K562 (cell line): ENCODE results near the gene GJB2.
"Not testable (repeated sequence)": the region's sequence is repeated elsewhere in the genome, so short reads cannot be mapped to it uniquely, and the experiment has no call there.

Experiments used
- CEBPB ChIP-seq: fragments of 450-650 bp; IDR thresholded peaks from 2 replicates; pipeline ENCODE4 v1.6.1; 2016; ENCODE audit warnings: missing genetic modification characterization, missing compliant biosample characterization
- FOXK1 ChIP-seq: sonication (generic); formaldehyde crosslinking; IDR thresholded peaks from 2 replicates; pipeline ENCODE4 v1.8.0; 2022; ENCODE audit warnings: missing genetic modification reagents, mild to moderate bottlenecking, borderline replicate concordance
- MAFK ChIP-seq: IDR thresholded peaks from 2 replicates; pipeline ENCODE4 v1.6.1; 2011; ENCODE audit warnings: low read length, improper control_type of control experiment
- POLR2AphosphoS2 ChIP-seq: IDR thresholded peaks from 2 replicates; pipeline ENCODE4 v1.6.1; 2012; ENCODE audit warnings: low read length, improper control_type of control experiment
- RAD21 ChIP-seq, 2 experiments: fragments of 250-450 bp in 1 of 2; fragments of 450-650 bp in 1 of 2; sonication (Bioruptor Pico) in 1 of 2; formaldehyde crosslinking in 1 of 2; IDR thresholded peaks in 1 of 2; conservative IDR thresholded peaks in 1 of 2; 2 replicates each; pipeline versions ENCODE4 v1.4.0 to v1.8.0; 2020 to 2022; ENCODE audit warnings: mild to moderate bottlenecking in 2 of 2, moderate library complexity in 1 of 2
- TRIM28 ChIP-seq: fragments of 450-650 bp; IDR thresholded peaks from 2 replicates; pipeline ENCODE4 v1.6.1; 2017
- XRCC5 ChIP-seq: fragments of 200-400 bp; formaldehyde crosslinking; IDR thresholded peaks from 2 replicates; pipeline ENCODE4 v1.6.1; 2017; ENCODE audit warnings: low read depth, mild to moderate bottlenecking, low read length
- YY1 ChIP-seq, 3 experiments: IDR thresholded peaks; 2 replicates each; pipeline ENCODE4 v1.6.1; 2011; ENCODE audit warnings: low read length in 2 of 3, mild to moderate bottlenecking in 2 of 3, moderate library complexity in 2 of 3, borderline replicate concordance in 1 of 3, control low read depth in 1 of 3, low read depth in 1 of 3; ENCODE audit not compliant: insufficient read depth in 3 of 3, insufficient replicate concordance in 2 of 3, control insufficient read depth in 1 of 3, insufficient read length in 1 of 3; ENCODE audit errors: extremely low read depth in 1 of 3
- TF ChIP-seq, protein P1 (sequence below): sonication (generic); formaldehyde crosslinking; IDR thresholded peaks from 2 replicates; pipeline ENCODE4 v1.9.0; 2022; ENCODE audit warnings: mild to moderate bottlenecking, missing genetic modification reagents
- TF ChIP-seq, protein P2 (sequence below): fragments of 250-450 bp; sonication (Bioruptor Pico); IDR thresholded peaks from 2 replicates; pipeline ENCODE4 v1.4.0; 2020; ENCODE audit warnings: mild to moderate bottlenecking
- TF ChIP-seq, protein P3 (sequence below): fragments of 250-450 bp; sonication (Bioruptor Pico); IDR thresholded peaks from 2 replicates; pipeline ENCODE4 v1.8.0; 2022; ENCODE audit warnings: inconsistent platforms, mild to moderate bottlenecking, moderate library complexity, borderline replicate concordance
- TF ChIP-seq, protein P4 (sequence below): fragments of 200-600 bp; sonication (generic); IDR thresholded peaks from one replicate; pipeline ENCODE4 v1.6.1; 2012; ENCODE audit warnings: mild to moderate bottlenecking, low read depth, low read length, inconsistent platforms

DNA sequence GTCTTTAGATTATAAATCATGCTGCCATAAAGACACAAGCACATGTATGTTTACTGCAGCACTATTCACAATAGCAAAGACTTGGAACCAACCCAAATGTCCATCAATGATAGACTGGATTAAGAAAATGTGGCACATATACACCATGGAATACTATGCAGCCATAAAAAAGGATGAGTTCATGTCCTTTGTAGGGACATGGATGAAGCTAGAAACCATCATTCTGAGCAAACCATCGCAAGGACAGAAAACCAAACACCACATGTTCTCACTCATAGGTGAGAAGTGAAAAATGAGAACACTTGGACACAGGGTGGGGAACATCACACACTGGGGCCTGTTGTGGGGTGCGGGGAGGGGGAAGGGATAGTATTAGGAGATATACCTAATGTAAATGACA lies 39.4 kb downstream of the GJB2 start:
- TF ChIP-seq POLR2AphosphoS2; MAFK; YY1 (IDR thresholded peaks at IDR 0.05; ENCODE audit: borderline replicate concordance in 1 of 3, control insufficient read depth in 1 of 3, extremely low read depth in 1 of 3, insufficient read depth in 3 of 3, insufficient read length in 1 of 3, insufficient replicate concordance in 2 of 3, low read depth in 1 of 3, low read length in 2 of 3); RAD21 (CRISPR knock-in tag; conservative IDR thresholded peaks at IDR 0.05 in 1 of 2, IDR thresholded peaks at IDR 0.05 in 1 of 2); XRCC5; FOXK1 (CRISPR knock-in tag); CEBPB (tag); TRIM28: not testable (repeated sequence)
- TF ChIP-seq, protein P1, sequence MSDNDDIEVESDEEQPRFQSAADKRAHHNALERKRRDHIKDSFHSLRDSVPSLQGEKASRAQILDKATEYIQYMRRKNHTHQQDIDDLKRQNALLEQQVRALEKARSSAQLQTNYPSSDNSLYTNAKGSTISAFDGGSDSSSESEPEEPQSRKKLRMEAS (CRISPR knock-in tag), result not testable (repeated sequence)
- TF ChIP-seq, protein P2, sequence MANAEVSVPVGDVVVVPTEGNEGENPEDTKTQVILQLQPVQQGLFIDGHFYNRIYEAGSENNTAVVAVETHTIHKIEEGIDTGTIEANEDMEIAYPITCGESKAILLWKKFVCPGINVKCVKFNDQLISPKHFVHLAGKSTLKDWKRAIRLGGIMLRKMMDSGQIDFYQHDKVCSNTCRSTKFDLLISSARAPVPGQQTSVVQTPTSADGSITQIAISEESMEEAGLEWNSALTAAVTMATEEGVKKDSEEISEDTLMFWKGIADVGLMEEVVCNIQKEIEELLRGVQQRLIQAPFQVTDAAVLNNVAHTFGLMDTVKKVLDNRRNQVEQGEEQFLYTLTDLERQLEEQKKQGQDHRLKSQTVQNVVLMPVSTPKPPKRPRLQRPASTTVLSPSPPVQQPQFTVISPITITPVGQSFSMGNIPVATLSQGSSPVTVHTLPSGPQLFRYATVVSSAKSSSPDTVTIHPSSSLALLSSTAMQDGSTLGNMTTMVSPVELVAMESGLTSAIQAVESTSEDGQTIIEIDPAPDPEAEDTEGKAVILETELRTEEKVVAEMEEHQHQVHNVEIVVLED (CRISPR knock-in tag), result not testable (repeated sequence)
- TF ChIP-seq, protein P3, sequence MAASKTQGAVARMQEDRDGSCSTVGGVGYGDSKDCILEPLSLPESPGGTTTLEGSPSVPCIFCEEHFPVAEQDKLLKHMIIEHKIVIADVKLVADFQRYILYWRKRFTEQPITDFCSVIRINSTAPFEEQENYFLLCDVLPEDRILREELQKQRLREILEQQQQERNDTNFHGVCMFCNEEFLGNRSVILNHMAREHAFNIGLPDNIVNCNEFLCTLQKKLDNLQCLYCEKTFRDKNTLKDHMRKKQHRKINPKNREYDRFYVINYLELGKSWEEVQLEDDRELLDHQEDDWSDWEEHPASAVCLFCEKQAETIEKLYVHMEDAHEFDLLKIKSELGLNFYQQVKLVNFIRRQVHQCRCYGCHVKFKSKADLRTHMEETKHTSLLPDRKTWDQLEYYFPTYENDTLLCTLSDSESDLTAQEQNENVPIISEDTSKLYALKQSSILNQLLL (CRISPR knock-in tag), result not testable (repeated sequence)
- TF ChIP-seq, protein P4, sequence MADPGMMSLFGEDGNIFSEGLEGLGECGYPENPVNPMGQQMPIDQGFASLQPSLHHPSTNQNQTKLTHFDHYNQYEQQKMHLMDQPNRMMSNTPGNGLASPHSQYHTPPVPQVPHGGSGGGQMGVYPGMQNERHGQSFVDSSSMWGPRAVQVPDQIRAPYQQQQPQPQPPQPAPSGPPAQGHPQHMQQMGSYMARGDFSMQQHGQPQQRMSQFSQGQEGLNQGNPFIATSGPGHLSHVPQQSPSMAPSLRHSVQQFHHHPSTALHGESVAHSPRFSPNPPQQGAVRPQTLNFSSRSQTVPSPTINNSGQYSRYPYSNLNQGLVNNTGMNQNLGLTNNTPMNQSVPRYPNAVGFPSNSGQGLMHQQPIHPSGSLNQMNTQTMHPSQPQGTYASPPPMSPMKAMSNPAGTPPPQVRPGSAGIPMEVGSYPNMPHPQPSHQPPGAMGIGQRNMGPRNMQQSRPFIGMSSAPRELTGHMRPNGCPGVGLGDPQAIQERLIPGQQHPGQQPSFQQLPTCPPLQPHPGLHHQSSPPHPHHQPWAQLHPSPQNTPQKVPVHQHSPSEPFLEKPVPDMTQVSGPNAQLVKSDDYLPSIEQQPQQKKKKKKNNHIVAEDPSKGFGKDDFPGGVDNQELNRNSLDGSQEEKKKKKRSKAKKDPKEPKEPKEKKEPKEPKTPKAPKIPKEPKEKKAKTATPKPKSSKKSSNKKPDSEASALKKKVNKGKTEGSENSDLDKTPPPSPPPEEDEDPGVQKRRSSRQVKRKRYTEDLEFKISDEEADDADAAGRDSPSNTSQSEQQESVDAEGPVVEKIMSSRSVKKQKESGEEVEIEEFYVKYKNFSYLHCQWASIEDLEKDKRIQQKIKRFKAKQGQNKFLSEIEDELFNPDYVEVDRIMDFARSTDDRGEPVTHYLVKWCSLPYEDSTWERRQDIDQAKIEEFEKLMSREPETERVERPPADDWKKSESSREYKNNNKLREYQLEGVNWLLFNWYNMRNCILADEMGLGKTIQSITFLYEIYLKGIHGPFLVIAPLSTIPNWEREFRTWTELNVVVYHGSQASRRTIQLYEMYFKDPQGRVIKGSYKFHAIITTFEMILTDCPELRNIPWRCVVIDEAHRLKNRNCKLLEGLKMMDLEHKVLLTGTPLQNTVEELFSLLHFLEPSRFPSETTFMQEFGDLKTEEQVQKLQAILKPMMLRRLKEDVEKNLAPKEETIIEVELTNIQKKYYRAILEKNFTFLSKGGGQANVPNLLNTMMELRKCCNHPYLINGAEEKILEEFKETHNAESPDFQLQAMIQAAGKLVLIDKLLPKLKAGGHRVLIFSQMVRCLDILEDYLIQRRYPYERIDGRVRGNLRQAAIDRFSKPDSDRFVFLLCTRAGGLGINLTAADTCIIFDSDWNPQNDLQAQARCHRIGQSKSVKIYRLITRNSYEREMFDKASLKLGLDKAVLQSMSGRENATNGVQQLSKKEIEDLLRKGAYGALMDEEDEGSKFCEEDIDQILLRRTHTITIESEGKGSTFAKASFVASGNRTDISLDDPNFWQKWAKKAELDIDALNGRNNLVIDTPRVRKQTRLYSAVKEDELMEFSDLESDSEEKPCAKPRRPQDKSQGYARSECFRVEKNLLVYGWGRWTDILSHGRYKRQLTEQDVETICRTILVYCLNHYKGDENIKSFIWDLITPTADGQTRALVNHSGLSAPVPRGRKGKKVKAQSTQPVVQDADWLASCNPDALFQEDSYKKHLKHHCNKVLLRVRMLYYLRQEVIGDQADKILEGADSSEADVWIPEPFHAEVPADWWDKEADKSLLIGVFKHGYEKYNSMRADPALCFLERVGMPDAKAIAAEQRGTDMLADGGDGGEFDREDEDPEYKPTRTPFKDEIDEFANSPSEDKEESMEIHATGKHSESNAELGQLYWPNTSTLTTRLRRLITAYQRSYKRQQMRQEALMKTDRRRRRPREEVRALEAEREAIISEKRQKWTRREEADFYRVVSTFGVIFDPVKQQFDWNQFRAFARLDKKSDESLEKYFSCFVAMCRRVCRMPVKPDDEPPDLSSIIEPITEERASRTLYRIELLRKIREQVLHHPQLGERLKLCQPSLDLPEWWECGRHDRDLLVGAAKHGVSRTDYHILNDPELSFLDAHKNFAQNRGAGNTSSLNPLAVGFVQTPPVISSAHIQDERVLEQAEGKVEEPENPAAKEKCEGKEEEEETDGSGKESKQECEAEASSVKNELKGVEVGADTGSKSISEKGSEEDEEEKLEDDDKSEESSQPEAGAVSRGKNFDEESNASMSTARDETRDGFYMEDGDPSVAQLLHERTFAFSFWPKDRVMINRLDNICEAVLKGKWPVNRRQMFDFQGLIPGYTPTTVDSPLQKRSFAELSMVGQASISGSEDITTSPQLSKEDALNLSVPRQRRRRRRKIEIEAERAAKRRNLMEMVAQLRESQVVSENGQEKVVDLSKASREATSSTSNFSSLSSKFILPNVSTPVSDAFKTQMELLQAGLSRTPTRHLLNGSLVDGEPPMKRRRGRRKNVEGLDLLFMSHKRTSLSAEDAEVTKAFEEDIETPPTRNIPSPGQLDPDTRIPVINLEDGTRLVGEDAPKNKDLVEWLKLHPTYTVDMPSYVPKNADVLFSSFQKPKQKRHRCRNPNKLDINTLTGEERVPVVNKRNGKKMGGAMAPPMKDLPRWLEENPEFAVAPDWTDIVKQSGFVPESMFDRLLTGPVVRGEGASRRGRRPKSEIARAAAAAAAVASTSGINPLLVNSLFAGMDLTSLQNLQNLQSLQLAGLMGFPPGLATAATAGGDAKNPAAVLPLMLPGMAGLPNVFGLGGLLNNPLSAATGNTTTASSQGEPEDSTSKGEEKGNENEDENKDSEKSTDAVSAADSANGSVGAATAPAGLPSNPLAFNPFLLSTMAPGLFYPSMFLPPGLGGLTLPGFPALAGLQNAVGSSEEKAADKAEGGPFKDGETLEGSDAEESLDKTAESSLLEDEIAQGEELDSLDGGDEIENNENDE, result not testable (repeated sequence)
